Bronchial epithelial cell (primary cell): ENCODE data around the gene TBCA. TPM values are rescaled to one million over a fixed set of nuclear protein-coding genes. Genes with fewer than 3 reads are reported as not detected.

Experiments used
- DNase-seq: peaks from one replicate; pipeline ENCODE4 v3.0.0-alpha.2; 2010; ENCODE audit warnings: low read depth
- FAIRE-seq: peaks from 2 replicates; lab custom pipeline; 2011; peaks lifted over from hg19 to GRCh38; lab: Jason Lieb, UNC
- H3K27me3 ChIP-seq: 2 replicates; pipeline ENCODE4 v1.5.1; 2011; ENCODE audit warnings: low read length; ENCODE audit not compliant: control insufficient read depth, insufficient read depth
- H3K36me3 ChIP-seq: 2 replicates; pipeline ENCODE4 v1.5.1; 2011; ENCODE audit warnings: low read length; ENCODE audit not compliant: control insufficient read depth, insufficient read depth
- H3K4me3 ChIP-seq: 2 replicates; pipeline ENCODE4 v1.5.1; 2011; ENCODE audit warnings: mild to moderate bottlenecking, low read depth, low read length, control low read depth
- CTCF ChIP-seq: IDR thresholded peaks from 2 replicates; pipeline ENCODE4 v1.5.1; 2011; ENCODE audit warnings: mild to moderate bottlenecking, moderate library complexity, low read length, control low read depth, inconsistent platforms; ENCODE audit not compliant: insufficient read depth, severe bottlenecking
- total RNA-seq: library from RNA; depleted of rRNA; stranded (reverse); fragments of >200 nt; gene quantifications from 2 replicates; pipeline ENCODE4 v1.2.1, GENCODE V29; 2014

The TBCA gene
- total RNA-seq, 1 donor from 2014 or later = 68.2 TPM

- no peak for TF ChIP-seq CTCF
- Histone ChIP-seq H3K36me3 (no peaks in the 10 kb centered on the region), H3K27me3 (peaks cover 4% of the 10 kb centered on the region), H3K4me3 (no peak overlapping the region)
- FAIRE-seq (no peak), DNase-seq (no peak)
Measured at GRCh38 chr5:77798456-77798855, 22.3 kb upstream of the TBCA start.

GRCh38 chr5:77797136-77797535 lies 21.0 kb upstream of the TBCA start:
- Histone ChIP-seq H3K27me3 (peaks cover 4% of the 10 kb centered on the region), H3K4me3 (no peak overlapping the region), H3K36me3 (no peaks in the 10 kb centered on the region)
- DNase-seq = no peak
- no peak for FAIRE-seq
- no peak for TF ChIP-seq CTCF

- Histone ChIP-seq H3K36me3 (no peaks in the 10 kb centered on the region), H3K27me3 (peaks cover 4% of the 10 kb centered on the region), H3K4me3 (no peak overlapping the region)
- DNase-seq (no peak), FAIRE-seq (no peak)
- no peak for TF ChIP-seq CTCF
Measured at GRCh38 chr5:77795846-77796245, 19.7 kb upstream of the TBCA start.

GRCh38 chr5:77795268-77795667 lies 19.1 kb upstream of the TBCA start:
- FAIRE-seq = no peak
- no peak for DNase-seq
- H3K27me3 ChIP-seq = peaks cover 4% of the 10 kb centered on the region

GRCh38 chr5:77791926-77792325 lies 15.8 kb upstream of the TBCA start:
- FAIRE-seq (peak; percentile 23), DNase-seq (no peak)
- Histone ChIP-seq H3K36me3 (no peaks in the 10 kb centered on the region), H3K4me3 (no peak overlapping the region), H3K27me3 (no peaks in the 10 kb centered on the region)
- TF ChIP-seq CTCF = no peak

More at GRCh38 chr5:77795268-77795667, 19.1 kb upstream of the TBCA start:
- Histone ChIP-seq H3K36me3 (no peaks in the 10 kb centered on the region), H3K4me3 (no peak overlapping the region)
- TF ChIP-seq CTCF = no peak

- no peaks in the 10 kb centered on the region for H3K36me3 ChIP-seq
- H3K27me3 ChIP-seq = no peaks in the 10 kb centered on the region
- no peak overlapping the region for H3K4me3 ChIP-seq
- TF ChIP-seq CTCF = no peak
- DNase-seq (no peak), FAIRE-seq (no peak)
Measured at GRCh38 chr5:77791356-77791755, 15.2 kb upstream of the TBCA start.
